ENCODE results near the gene PPP1R12B.
A peak's percentile ranks its signal among the peaks of the same experiment; 100 is the strongest.

DNA sequence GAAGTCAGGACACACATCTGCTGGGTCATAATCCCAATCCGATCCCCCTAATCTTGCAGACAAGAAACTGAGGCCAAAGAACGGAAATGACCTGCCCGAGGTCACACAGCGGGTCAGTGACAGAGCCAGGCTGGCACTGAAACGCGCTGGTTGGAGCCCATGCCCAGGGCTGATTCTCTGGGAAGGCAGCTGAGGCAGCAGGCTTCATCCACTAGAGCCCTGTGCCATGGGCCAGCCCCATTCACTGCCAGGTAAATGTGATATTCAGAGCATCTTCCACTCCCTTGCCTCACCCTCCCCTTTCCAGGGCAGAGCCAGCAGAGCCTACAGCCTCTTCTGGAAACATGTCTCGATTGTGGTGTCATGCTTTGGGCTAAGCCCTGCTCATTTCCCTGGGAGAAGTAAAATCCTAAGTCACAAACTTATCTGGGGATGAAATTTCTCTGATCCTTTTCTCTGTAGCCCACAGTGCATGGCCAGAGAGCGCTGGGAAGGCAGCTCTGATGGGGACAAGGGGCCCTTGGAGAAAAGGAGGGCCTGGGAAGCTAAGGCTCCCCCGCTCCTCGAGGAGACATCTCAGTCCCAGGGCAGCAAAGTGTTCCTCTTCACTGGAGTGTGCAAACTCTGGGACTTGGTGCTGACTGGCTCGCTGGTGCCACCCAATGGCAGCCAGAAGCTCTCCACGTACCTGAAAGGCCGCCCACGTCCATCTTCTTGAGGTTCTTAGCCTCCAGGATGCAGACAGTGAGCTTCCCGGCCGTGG is 251.4 kb downstream of the PPP1R12B start:
- no peak for TF ChIP-seq POLR2A (IDR thresholded peaks at IDR 0.05)
- TF ChIP-seq, protein P1, sequence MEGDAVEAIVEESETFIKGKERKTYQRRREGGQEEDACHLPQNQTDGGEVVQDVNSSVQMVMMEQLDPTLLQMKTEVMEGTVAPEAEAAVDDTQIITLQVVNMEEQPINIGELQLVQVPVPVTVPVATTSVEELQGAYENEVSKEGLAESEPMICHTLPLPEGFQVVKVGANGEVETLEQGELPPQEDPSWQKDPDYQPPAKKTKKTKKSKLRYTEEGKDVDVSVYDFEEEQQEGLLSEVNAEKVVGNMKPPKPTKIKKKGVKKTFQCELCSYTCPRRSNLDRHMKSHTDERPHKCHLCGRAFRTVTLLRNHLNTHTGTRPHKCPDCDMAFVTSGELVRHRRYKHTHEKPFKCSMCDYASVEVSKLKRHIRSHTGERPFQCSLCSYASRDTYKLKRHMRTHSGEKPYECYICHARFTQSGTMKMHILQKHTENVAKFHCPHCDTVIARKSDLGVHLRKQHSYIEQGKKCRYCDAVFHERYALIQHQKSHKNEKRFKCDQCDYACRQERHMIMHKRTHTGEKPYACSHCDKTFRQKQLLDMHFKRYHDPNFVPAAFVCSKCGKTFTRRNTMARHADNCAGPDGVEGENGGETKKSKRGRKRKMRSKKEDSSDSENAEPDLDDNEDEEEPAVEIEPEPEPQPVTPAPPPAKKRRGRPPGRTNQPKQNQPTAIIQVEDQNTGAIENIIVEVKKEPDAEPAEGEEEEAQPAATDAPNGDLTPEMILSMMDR (IDR thresholded peaks at IDR 0.05) = peak; percentile 73 to 90 (median 80)

Data from uterus (tissue), 2 donors.